Panc1 (cell line): Measurements from ENCODE around the gene UTF1. TPM values are rescaled to one million over a fixed set of nuclear protein-coding genes. Genes with fewer than 3 reads are reported as not detected.

Source experiments
- ATAC-seq: fragments of 200-7000 bp; cut with Tn5 transposase; 2 replicates; pipeline ENCODE4 v1.9.1; 2020; ENCODE audit warnings: mild to moderate bottlenecking, moderate library complexity
- BruUV-seq: library from RNA; stranded (reverse); fragments of 400-500 nt; replicated peaks from 2 replicates; lab custom pipeline; 2021; lab: Mats Ljungman, UMichigan
- CTCF ChIA-PET: fragments of 300-600 bp; sonication (Branson Sonifier 250); formaldehyde crosslinking; loops from one replicate; lab custom pipeline; 2022; ENCODE audit warnings: antibody characterized with exemption; lab: Charles Lee
- POLR2A ChIA-PET: fragments of 300-600 bp; sonication (Branson Sonifier 250); formaldehyde crosslinking; loops from one replicate; lab custom pipeline; 2022; ENCODE audit warnings: antibody characterized with exemption; lab: Charles Lee
- DNase-seq: peaks from one replicate; pipeline ENCODE4 v3.0.0-alpha.2; 2010; ENCODE audit warnings: low read depth, low spot score
- H3K27ac ChIP-seq: 2 replicates; pipeline ENCODE4 v1.5.1; 2011; ENCODE audit warnings: mild to moderate bottlenecking, low read length, inconsistent platforms
- H3K27me3 ChIP-seq: fragments of 200-500 bp; sonication (Bioruptor generic); 2 replicates; pipeline ENCODE4 v1.6.0; 2014; ENCODE audit warnings: low read length, inconsistent platforms; ENCODE audit not compliant: control insufficient read depth, insufficient read depth
- H3K36me3 ChIP-seq: fragments of 200-500 bp; sonication (Bioruptor generic); 2 replicates; pipeline ENCODE4 v1.5.1; 2014; ENCODE audit warnings: inconsistent platforms, mild to moderate bottlenecking, low read length, moderate library complexity; ENCODE audit not compliant: control insufficient read depth, insufficient read depth
- H3K4me1 ChIP-seq: 2 replicates; pipeline ENCODE4 v1.5.1; 2011; ENCODE audit warnings: inconsistent platforms, mild to moderate bottlenecking, low read length, moderate library complexity; ENCODE audit not compliant: control insufficient read depth, insufficient read depth
- H3K4me3 ChIP-seq, 2 experiments: 2 replicates each; pipeline ENCODE4 v1.5.1; 2011 to 2012; ENCODE audit warnings: low read depth in 2 of 2, low read length in 2 of 2, mild to moderate bottlenecking in 2 of 2, inconsistent platforms in 1 of 2, moderate library complexity in 1 of 2
- H3K9me3 ChIP-seq: fragments of 200-500 bp; sonication (Bioruptor generic); 2 replicates; pipeline ENCODE4 v1.5.1; 2014; ENCODE audit warnings: low read depth, mild to moderate bottlenecking, inconsistent platforms, low read length, moderate library complexity; ENCODE audit not compliant: control insufficient read depth, insufficient read depth
- POLR2AphosphoS5 ChIP-seq: IDR thresholded peaks from 2 replicates; pipeline ENCODE4 v1.6.1; 2012; ENCODE audit warnings: mild to moderate bottlenecking, low read depth, low read length, moderate library complexity
- SIN3A ChIP-seq: IDR thresholded peaks from 2 replicates; pipeline ENCODE4 v1.6.1; 2012; ENCODE audit warnings: low read depth, mild to moderate bottlenecking, low read length, moderate library complexity, borderline replicate concordance; ENCODE audit not compliant: insufficient read depth
- TCF7L2 ChIP-seq: IDR thresholded peaks from 2 replicates; pipeline ENCODE4 v1.6.1; 2011; ENCODE audit warnings: mild to moderate bottlenecking, low read depth, low read length, inconsistent platforms
- in situ Hi-C: cut with HindIII; loops from 2 replicates; pipeline ENCODE4 v1.10.0; 2016; ENCODE audit warnings: low sequenced_read_pairs, low pct_unique_long_range_greater_than_20kb
- intact Hi-C: fragments of 100-400 bp; cut with micrococcal nuclease; formaldehyde crosslinking; loops from one replicate; pipeline ENCODE4 v1.10.0; 2022; ENCODE audit not compliant: unreplicated experiment
- total RNA-seq: library from RNA; stranded (reverse); gene quantifications from one replicate; pipeline ENCODE4 v1.2.1, GENCODE V29; 2021; ENCODE audit not compliant: unreplicated experiment
- TF ChIP-seq, protein P1 (sequence below): fragments of 450-650 bp; IDR thresholded peaks from 2 replicates; pipeline ENCODE4 v1.5.1; 2017; ENCODE audit warnings: mild to moderate bottlenecking
- TF ChIP-seq, protein P2 (sequence below), 2 experiments: IDR thresholded peaks; 2 replicates each; pipeline ENCODE4 v1.6.1; 2011 to 2012; ENCODE audit warnings: low read depth in 2 of 2, control low read depth in 1 of 2, low read length in 1 of 2, mild to moderate bottlenecking in 1 of 2, moderate library complexity in 1 of 2; ENCODE audit not compliant: insufficient read depth in 1 of 2

The UTF1 gene
- total RNA-seq, 1 experiment from 2014 or later: not detected

DNA sequence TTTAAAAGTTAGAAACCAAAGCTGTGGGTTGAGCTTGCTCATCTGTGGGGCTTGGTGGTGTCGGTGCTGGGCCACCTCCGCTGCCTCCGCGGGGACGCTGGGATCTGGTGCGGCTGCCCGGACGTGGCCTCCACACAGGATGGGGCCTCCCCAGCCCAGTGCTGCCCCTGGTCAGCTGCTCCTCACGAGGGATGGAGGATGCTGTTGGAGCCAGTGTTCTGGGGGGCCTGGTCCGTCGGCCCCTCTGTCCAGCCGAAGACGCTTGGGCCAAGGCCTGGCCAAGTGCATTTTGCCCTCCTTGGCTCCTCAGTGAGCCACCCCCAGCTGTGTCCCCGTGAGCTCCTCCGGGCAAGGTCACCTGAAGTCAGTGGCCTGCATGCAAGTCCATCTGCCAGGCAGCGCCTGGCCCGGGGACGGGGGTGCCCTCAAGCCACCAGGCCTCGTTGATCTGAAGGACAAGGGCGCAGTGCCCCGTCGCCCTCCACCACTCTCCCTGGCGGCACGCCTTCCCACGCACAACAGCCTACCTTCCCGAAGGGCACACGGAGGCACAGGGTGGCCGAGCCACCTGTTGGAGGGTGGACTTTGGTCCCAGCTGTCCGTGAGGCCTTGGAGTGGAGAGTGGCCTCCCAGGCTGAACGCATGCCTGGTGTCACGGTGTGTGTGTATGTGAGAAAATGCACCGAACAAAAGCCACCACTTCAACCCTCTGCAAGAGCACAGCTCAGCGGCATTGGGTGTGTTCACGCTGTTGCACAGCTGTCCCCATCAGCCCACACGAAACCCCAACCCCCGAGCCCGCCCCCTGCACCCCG, 42.7 kb upstream of the UTF1 start:
- Histone ChIP-seq H3K27ac (no peak overlapping the region), H3K4me1 (no peaks in the 10 kb centered on the region), H3K4me3 (no peak overlapping the region), H3K27me3 (no peaks in the 10 kb centered on the region; the same call in 1 of the 2 replicates), H3K9me3 (no peaks in the 10 kb centered on the region), H3K36me3 (no peaks in the 10 kb centered on the region)
- TF ChIP-seq, protein P1, sequence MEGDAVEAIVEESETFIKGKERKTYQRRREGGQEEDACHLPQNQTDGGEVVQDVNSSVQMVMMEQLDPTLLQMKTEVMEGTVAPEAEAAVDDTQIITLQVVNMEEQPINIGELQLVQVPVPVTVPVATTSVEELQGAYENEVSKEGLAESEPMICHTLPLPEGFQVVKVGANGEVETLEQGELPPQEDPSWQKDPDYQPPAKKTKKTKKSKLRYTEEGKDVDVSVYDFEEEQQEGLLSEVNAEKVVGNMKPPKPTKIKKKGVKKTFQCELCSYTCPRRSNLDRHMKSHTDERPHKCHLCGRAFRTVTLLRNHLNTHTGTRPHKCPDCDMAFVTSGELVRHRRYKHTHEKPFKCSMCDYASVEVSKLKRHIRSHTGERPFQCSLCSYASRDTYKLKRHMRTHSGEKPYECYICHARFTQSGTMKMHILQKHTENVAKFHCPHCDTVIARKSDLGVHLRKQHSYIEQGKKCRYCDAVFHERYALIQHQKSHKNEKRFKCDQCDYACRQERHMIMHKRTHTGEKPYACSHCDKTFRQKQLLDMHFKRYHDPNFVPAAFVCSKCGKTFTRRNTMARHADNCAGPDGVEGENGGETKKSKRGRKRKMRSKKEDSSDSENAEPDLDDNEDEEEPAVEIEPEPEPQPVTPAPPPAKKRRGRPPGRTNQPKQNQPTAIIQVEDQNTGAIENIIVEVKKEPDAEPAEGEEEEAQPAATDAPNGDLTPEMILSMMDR: no peak
- no peak for TF ChIP-seq POLR2AphosphoS5
- TF ChIP-seq, protein P2, sequence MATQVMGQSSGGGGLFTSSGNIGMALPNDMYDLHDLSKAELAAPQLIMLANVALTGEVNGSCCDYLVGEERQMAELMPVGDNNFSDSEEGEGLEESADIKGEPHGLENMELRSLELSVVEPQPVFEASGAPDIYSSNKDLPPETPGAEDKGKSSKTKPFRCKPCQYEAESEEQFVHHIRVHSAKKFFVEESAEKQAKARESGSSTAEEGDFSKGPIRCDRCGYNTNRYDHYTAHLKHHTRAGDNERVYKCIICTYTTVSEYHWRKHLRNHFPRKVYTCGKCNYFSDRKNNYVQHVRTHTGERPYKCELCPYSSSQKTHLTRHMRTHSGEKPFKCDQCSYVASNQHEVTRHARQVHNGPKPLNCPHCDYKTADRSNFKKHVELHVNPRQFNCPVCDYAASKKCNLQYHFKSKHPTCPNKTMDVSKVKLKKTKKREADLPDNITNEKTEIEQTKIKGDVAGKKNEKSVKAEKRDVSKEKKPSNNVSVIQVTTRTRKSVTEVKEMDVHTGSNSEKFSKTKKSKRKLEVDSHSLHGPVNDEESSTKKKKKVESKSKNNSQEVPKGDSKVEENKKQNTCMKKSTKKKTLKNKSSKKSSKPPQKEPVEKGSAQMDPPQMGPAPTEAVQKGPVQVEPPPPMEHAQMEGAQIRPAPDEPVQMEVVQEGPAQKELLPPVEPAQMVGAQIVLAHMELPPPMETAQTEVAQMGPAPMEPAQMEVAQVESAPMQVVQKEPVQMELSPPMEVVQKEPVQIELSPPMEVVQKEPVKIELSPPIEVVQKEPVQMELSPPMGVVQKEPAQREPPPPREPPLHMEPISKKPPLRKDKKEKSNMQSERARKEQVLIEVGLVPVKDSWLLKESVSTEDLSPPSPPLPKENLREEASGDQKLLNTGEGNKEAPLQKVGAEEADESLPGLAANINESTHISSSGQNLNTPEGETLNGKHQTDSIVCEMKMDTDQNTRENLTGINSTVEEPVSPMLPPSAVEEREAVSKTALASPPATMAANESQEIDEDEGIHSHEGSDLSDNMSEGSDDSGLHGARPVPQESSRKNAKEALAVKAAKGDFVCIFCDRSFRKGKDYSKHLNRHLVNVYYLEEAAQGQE (IDR thresholded peaks at IDR 0.05; ENCODE audit: insufficient read depth in 1 of 2, low read depth in 2 of 2, low read length in 1 of 2): no peak
- TF ChIP-seq TCF7L2: no peak
- no peak for TF ChIP-seq SIN3A
- POLR2A ChIA-PET: interaction anchor here (0.6 kb wide), 1 partner anchor 25 kb away, joined by 4 read pairs; no protein-coding TSS in a partner anchor
- CTCF ChIA-PET: no interaction called here
- DNase-seq (no peak), ATAC-seq (no peak; the same call in 1 of the 2 replicates)
- intact Hi-C loops: no loop called here
- in situ Hi-C loops: no loop called here
- BruUV-seq: no TSS peak

DNA sequence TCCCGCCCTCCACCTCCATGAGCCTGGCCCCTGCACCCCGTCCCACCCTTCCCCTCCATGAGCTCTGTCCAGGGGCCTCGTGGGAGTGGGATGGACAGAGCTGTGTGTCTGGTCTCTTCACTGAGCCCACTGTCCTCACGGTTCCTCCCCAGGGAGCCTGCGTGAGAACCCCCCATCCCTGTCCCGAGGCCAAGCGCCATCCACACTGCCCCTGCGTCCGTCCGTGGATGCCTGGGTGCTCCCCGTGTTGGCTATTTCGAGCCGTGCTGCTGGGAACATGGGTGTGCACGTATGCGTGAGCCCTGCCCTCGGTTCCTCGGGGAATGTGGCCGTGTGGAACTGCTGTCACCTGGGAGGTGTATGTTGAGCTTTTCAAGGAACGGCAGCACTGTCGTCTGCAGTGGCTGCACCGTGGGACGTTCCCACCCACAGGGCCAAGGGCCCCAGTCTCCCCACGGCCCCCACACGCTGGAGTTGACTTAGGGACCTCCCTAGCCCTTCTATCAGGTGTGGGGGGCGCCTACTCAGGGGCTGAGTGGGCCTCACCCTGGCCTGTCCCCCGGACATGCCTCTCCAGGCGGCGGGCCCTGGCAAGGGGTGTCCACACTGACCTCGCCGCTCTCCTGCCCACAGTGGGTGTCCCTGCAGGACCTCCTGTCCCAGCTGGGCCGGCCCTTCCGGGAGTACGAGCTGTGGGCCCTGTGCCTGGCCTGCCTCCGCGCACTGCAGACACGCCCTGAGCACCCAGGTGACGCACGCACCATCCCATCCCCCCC, 41.9 kb upstream of the UTF1 start:
- DNase-seq: no peak
- Histone ChIP-seq H3K27me3 (peaks cover 4% of the 10 kb centered on the region), H3K4me3 (no peak overlapping the region), H3K36me3 (no peaks in the 10 kb centered on the region), H3K4me1 (no peaks in the 10 kb centered on the region), H3K27ac (no peak overlapping the region), H3K9me3 (no peaks in the 10 kb centered on the region)
- TF ChIP-seq, protein P1: no peak
- TF ChIP-seq SIN3A (no peak), TCF7L2 (no peak), POLR2AphosphoS5 (no peak)
- TF ChIP-seq, protein P2 (IDR thresholded peaks at IDR 0.05; ENCODE audit: insufficient read depth in 1 of 2, low read depth in 2 of 2, low read length in 1 of 2): no peak
- POLR2A ChIA-PET: interaction anchor here (0.6 kb wide), 1 partner anchor 26 kb away, joined by 4 read pairs; no protein-coding TSS in a partner anchor
- in situ Hi-C loops: no loop called here
- intact Hi-C loops: no loop called here
- CTCF ChIA-PET: no interaction called here
- BruUV-seq: no TSS peak
- no peak for ATAC-seq
